Measurements from ENCODE around the gene CACNA1S. TPM values are rescaled to one million over a fixed set of nuclear protein-coding genes. Genes with fewer than 3 reads are reported as not detected.

CACNA1S gene
- total and polyA plus RNA-seq, 2 of the 8 experiments (the other 6 are each of a cell fraction or from before 2014, with no cell fraction given), result 0.06 TPM; not detected in 1

DNA sequence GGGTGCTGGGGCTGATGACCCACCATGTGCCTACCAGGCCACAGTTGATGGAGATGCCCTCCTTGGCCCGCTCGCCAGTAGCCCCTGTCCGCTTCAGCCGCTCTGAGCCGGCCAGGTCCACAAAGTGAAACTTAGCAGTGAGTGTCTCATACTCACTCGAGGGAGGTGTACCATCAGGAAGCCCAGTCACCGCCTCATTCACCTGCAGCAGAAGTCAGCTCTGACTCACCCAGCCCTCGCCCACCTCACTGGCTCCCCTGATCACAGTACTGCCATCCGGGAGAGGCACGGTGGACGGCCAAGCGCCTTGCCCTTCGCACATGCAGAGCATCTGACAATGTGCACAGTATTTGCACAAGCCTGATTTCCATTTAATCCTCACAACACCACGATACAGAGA lies 107.5 kb downstream of the CACNA1S start (continued):
- TF ChIP-seq, protein P1, sequence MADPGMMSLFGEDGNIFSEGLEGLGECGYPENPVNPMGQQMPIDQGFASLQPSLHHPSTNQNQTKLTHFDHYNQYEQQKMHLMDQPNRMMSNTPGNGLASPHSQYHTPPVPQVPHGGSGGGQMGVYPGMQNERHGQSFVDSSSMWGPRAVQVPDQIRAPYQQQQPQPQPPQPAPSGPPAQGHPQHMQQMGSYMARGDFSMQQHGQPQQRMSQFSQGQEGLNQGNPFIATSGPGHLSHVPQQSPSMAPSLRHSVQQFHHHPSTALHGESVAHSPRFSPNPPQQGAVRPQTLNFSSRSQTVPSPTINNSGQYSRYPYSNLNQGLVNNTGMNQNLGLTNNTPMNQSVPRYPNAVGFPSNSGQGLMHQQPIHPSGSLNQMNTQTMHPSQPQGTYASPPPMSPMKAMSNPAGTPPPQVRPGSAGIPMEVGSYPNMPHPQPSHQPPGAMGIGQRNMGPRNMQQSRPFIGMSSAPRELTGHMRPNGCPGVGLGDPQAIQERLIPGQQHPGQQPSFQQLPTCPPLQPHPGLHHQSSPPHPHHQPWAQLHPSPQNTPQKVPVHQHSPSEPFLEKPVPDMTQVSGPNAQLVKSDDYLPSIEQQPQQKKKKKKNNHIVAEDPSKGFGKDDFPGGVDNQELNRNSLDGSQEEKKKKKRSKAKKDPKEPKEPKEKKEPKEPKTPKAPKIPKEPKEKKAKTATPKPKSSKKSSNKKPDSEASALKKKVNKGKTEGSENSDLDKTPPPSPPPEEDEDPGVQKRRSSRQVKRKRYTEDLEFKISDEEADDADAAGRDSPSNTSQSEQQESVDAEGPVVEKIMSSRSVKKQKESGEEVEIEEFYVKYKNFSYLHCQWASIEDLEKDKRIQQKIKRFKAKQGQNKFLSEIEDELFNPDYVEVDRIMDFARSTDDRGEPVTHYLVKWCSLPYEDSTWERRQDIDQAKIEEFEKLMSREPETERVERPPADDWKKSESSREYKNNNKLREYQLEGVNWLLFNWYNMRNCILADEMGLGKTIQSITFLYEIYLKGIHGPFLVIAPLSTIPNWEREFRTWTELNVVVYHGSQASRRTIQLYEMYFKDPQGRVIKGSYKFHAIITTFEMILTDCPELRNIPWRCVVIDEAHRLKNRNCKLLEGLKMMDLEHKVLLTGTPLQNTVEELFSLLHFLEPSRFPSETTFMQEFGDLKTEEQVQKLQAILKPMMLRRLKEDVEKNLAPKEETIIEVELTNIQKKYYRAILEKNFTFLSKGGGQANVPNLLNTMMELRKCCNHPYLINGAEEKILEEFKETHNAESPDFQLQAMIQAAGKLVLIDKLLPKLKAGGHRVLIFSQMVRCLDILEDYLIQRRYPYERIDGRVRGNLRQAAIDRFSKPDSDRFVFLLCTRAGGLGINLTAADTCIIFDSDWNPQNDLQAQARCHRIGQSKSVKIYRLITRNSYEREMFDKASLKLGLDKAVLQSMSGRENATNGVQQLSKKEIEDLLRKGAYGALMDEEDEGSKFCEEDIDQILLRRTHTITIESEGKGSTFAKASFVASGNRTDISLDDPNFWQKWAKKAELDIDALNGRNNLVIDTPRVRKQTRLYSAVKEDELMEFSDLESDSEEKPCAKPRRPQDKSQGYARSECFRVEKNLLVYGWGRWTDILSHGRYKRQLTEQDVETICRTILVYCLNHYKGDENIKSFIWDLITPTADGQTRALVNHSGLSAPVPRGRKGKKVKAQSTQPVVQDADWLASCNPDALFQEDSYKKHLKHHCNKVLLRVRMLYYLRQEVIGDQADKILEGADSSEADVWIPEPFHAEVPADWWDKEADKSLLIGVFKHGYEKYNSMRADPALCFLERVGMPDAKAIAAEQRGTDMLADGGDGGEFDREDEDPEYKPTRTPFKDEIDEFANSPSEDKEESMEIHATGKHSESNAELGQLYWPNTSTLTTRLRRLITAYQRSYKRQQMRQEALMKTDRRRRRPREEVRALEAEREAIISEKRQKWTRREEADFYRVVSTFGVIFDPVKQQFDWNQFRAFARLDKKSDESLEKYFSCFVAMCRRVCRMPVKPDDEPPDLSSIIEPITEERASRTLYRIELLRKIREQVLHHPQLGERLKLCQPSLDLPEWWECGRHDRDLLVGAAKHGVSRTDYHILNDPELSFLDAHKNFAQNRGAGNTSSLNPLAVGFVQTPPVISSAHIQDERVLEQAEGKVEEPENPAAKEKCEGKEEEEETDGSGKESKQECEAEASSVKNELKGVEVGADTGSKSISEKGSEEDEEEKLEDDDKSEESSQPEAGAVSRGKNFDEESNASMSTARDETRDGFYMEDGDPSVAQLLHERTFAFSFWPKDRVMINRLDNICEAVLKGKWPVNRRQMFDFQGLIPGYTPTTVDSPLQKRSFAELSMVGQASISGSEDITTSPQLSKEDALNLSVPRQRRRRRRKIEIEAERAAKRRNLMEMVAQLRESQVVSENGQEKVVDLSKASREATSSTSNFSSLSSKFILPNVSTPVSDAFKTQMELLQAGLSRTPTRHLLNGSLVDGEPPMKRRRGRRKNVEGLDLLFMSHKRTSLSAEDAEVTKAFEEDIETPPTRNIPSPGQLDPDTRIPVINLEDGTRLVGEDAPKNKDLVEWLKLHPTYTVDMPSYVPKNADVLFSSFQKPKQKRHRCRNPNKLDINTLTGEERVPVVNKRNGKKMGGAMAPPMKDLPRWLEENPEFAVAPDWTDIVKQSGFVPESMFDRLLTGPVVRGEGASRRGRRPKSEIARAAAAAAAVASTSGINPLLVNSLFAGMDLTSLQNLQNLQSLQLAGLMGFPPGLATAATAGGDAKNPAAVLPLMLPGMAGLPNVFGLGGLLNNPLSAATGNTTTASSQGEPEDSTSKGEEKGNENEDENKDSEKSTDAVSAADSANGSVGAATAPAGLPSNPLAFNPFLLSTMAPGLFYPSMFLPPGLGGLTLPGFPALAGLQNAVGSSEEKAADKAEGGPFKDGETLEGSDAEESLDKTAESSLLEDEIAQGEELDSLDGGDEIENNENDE (IDR thresholded peaks at IDR 0.05; ENCODE audit: insufficient replicate concordance, low read length), result no peak

All from H1 (cell line).